GM19238 (cell line): ENCODE measurements around the gene TMEM8B.
"Not testable (repeated sequence)": the region's sequence is repeated elsewhere in the genome, so short reads cannot be mapped to it uniquely, and the experiment has no call there.

ENCODE experiments used
- DNase-seq: peaks from one replicate; pipeline ENCODE4 v3.0.0; 2011; ENCODE audit warnings: low spot score; ENCODE audit not compliant: insufficient read length

TMEM8B gene

GRCh38 chr9:35863583-35863982, 34.6 kb downstream of the TMEM8B start:
- DNase-seq = no peak

GRCh38 chr9:35864695-35865255, 35.7 kb downstream of the TMEM8B start:
- DNase-seq = no peak

- DNase-seq = no peak
These were observed 38.5 kb downstream of the TMEM8B start for GRCh38 chr9:35867538-35867937.

- no peak for DNase-seq
These were observed 39.9 kb downstream of the TMEM8B start for GRCh38 chr9:35868933-35869332.

GRCh38 chr9:35869621-35870216, 40.7 kb downstream of the TMEM8B start:
- DNase-seq = no peak

- DNase-seq = no peak
These were observed 41.4 kb downstream of the TMEM8B start, which contains the start of gene OR13J1 for GRCh38 chr9:35870351-35870923. Gene OR13J1 (minus strand): TSS chr9:35870401. CDS start chr9:35870401, 0 bp downstream.

GRCh38 chr9:35871545-35871944, 42.5 kb downstream of the TMEM8B start:
- DNase-seq = no peak

GRCh38 chr9:35872505-35872904, 43.5 kb downstream of the TMEM8B start:
- DNase-seq = no peak

- peak; percentile 55 for DNase-seq
These were observed 53.3 kb downstream of the TMEM8B start for GRCh38 chr9:35882263-35882848.

GRCh38 chr9:35882996-35883395, 54.0 kb downstream of the TMEM8B start:
- DNase-seq = no peak

- DNase-seq = not testable (repeated sequence)
These were observed 55.9 kb downstream of the TMEM8B start for GRCh38 chr9:35884908-35885307.

- no peak for DNase-seq
These were observed 62.6 kb downstream of the TMEM8B start for GRCh38 chr9:35891646-35892045.

- no peak for DNase-seq
These were observed 63.0 kb downstream of the TMEM8B start for GRCh38 chr9:35892051-35892450.

- no peak for DNase-seq
These were observed 67.5 kb downstream of the TMEM8B start for GRCh38 chr9:35896570-35896969.

- DNase-seq = not testable (repeated sequence)
These were observed 68.5 kb downstream of the TMEM8B start for GRCh38 chr9:35897376-35898099.

GRCh38 chr9:35898337-35898736, 69.3 kb downstream of the TMEM8B start:
- DNase-seq = no peak

GRCh38 chr9:35899021-35899420, 70.0 kb downstream of the TMEM8B start:
- DNase-seq = no peak

GRCh38 chr9:35903049-35903448, 74.0 kb downstream of the TMEM8B start:
- peak; percentile 28 for DNase-seq

- DNase-seq = no peak
These were observed 75.3 kb downstream of the TMEM8B start for GRCh38 chr9:35904338-35904737.

- no peak for DNase-seq
These were observed 76.2 kb downstream of the TMEM8B start for GRCh38 chr9:35905051-35905781.
